CD4-positive, alpha-beta T cell treated with Interferon alpha-2 for 1 hour (primary cell): Measurements from ENCODE around the gene OTOP2.

Source experiments
- DNase-seq, 2 donors: peaks; one replicate each; pipeline ENCODE4 v3.0.0-alpha.2; 2020 to 2022

Gene OTOP2

GRCh38 chr17:74925242-74925641 lies 1.2 kb downstream of the OTOP2 start:
- no peak for DNase-seq

- DNase-seq, result no peak
Measured at GRCh38 chr17:74928786-74929185, 4.7 kb downstream of the OTOP2 start.

- no peak for DNase-seq
Measured at GRCh38 chr17:74930535-74931036, 6.5 kb downstream of the OTOP2 start.

- no peak for DNase-seq
Measured at GRCh38 chr17:74935048-74935447, 11.0 kb downstream of the OTOP2 start.

GRCh38 chr17:74935585-74936469 lies 11.8 kb downstream of the OTOP2 start, which contains the start of gene OTOP3:
TSS of gene OTOP3 (plus strand) at chr17:74935898. CDS start at chr17:74935922, 24 bp downstream.
- DNase-seq, result no peak

GRCh38 chr17:74936470-74936799 lies 12.4 kb downstream of the OTOP2 start:
- no peak for DNase-seq

- DNase-seq, result no peak
Measured at GRCh38 chr17:74937064-74938051, 13.3 kb downstream of the OTOP2 start.

GRCh38 chr17:74938194-74938950 lies 14.3 kb downstream of the OTOP2 start:
- no peak for DNase-seq

- no peak for DNase-seq
Measured at GRCh38 chr17:74939534-74939933, 15.5 kb downstream of the OTOP2 start.

- DNase-seq, result no peak
Measured at GRCh38 chr17:74941128-74941725, 17.2 kb downstream of the OTOP2 start.

GRCh38 chr17:74943808-74944522 lies 19.9 kb downstream of the OTOP2 start:
- no peak for DNase-seq

- no peak for DNase-seq
Measured at GRCh38 chr17:74945543-74945942, 21.5 kb downstream of the OTOP2 start.

GRCh38 chr17:74946641-74947040 lies 22.6 kb downstream of the OTOP2 start:
- DNase-seq, result no peak

GRCh38 chr17:74947041-74947754 lies 23.1 kb downstream of the OTOP2 start:
- DNase-seq, result no peak

- no peak for DNase-seq
Measured at GRCh38 chr17:74949455-74950115, 25.5 kb downstream of the OTOP2 start.

- no peak for DNase-seq
Measured at GRCh38 chr17:74950207-74950606, 26.1 kb downstream of the OTOP2 start.

- DNase-seq, result no peak
Measured at GRCh38 chr17:74951065-74951464, 27.0 kb downstream of the OTOP2 start.

- DNase-seq, result no peak
Measured at GRCh38 chr17:74951680-74952421, 27.8 kb downstream of the OTOP2 start.

GRCh38 chr17:74952431-74953133 lies 28.5 kb downstream of the OTOP2 start:
- DNase-seq, result no peak
